ENCODE results near the gene ARHGEF12.

DNA sequence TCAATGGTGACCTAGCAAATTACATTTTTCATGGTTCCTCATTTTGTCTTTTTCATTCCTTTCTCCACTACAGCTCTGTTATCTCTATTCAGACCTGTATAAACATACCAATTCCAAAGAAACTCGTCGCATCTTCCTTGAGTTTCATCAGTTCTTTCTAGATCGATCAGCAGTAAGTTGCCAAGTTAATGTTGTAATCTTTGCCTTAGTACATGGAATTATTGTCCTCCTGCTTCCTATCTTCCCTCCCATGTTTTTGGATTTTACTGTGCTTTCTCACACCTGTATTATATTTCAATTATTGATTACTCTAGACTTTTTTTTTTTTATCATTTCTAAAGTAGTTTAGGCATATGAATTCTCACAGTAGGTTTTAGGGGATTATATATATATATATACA is 105.8 kb downstream of the ARHGEF12 start:
- TF ChIP-seq GATA2 (IDR thresholded peaks at IDR 0.05; ENCODE audit: low read depth, low read length), result no peak
- TF ChIP-seq GATA3 (IDR thresholded peaks at IDR 0.05; ENCODE audit: low read depth, low read length), result no peak

Data from SH-SY5Y (cell line).